C4-2B (cell line): ENCODE results near the gene ANK3.

Experiments
- ZFX ChIP-seq: fragments of 450-650 bp; IDR thresholded peaks from 2 replicates; pipeline ENCODE4 v1.6.1; 2017
- TF ChIP-seq, protein P1 (sequence below): fragments of 450-650 bp; conservative IDR thresholded peaks from 2 replicates; pipeline ENCODE4 v1.5.1; 2017; ENCODE audit warnings: mild to moderate bottlenecking

DNA sequence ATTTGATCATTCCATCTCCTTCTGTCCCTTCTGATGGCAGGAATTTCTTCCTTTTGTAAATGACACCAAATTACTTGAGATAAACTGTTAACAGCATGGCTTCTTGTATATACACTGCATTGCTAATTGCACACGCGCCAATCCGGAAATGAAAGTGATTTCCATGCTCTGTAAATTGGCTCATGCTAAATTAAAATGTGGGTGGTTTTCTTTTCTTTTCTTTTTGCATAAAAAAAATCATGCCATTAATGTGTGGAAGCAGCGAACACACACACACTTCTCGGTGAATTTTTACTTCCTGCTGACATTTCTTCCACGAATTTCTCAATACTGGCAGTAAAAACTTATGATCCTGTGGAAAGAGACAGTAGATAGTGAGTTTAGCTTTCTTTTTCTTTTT is 360.2 kb downstream of the ANK3 start:
- TF ChIP-seq, protein P1, sequence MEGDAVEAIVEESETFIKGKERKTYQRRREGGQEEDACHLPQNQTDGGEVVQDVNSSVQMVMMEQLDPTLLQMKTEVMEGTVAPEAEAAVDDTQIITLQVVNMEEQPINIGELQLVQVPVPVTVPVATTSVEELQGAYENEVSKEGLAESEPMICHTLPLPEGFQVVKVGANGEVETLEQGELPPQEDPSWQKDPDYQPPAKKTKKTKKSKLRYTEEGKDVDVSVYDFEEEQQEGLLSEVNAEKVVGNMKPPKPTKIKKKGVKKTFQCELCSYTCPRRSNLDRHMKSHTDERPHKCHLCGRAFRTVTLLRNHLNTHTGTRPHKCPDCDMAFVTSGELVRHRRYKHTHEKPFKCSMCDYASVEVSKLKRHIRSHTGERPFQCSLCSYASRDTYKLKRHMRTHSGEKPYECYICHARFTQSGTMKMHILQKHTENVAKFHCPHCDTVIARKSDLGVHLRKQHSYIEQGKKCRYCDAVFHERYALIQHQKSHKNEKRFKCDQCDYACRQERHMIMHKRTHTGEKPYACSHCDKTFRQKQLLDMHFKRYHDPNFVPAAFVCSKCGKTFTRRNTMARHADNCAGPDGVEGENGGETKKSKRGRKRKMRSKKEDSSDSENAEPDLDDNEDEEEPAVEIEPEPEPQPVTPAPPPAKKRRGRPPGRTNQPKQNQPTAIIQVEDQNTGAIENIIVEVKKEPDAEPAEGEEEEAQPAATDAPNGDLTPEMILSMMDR: no peak
- TF ChIP-seq ZFX: no peak
